ENCODE results near the gene SH3GL2.

Gene SH3GL2

GRCh38 chr9:17665450-17665849, 86.6 kb downstream of the SH3GL2 start:
- DNase-seq, result no peak

GRCh38 chr9:17669206-17669605, 90.3 kb downstream of the SH3GL2 start:
- DNase-seq, result no peak

GRCh38 chr9:17682684-17683083, 103.8 kb downstream of the SH3GL2 start:
- no peak for DNase-seq

GRCh38 chr9:17688834-17689233, 110.0 kb downstream of the SH3GL2 start:
- DNase-seq, result no peak

- no peak for DNase-seq
Observed at GRCh38 chr9:17694336-17694735, 115.5 kb downstream of the SH3GL2 start.

GRCh38 chr9:17695482-17695881, 116.6 kb downstream of the SH3GL2 start:
- DNase-seq, result no peak

- DNase-seq, result no peak
Observed at GRCh38 chr9:17699615-17700330, 120.9 kb downstream of the SH3GL2 start.

- no peak for DNase-seq
Observed at GRCh38 chr9:17706347-17706746, 127.5 kb downstream of the SH3GL2 start.

GRCh38 chr9:17719053-17719452, 140.2 kb downstream of the SH3GL2 start:
- no peak for DNase-seq

- DNase-seq, result no peak
Observed at GRCh38 chr9:17721954-17722353, 143.1 kb downstream of the SH3GL2 start.

GRCh38 chr9:17723656-17724055, 144.8 kb downstream of the SH3GL2 start:
- no peak for DNase-seq

GRCh38 chr9:17725399-17726010, 146.6 kb downstream of the SH3GL2 start:
- DNase-seq, result no peak

GRCh38 chr9:17726298-17726697, 147.4 kb downstream of the SH3GL2 start:
- DNase-seq, result no peak

GRCh38 chr9:17730899-17731298, 152.0 kb downstream of the SH3GL2 start:
- DNase-seq, result no peak

GRCh38 chr9:17731308-17731707, 152.4 kb downstream of the SH3GL2 start:
- no peak for DNase-seq

GRCh38 chr9:17734674-17735073, 155.8 kb downstream of the SH3GL2 start:
- DNase-seq, result no peak

GRCh38 chr9:17735859-17736258, 157.0 kb downstream of the SH3GL2 start:
- DNase-seq, result no peak

- DNase-seq, result no peak
Observed at GRCh38 chr9:17739022-17739421, 160.2 kb downstream of the SH3GL2 start.

- DNase-seq, result no peak
Observed at GRCh38 chr9:17739736-17740135, 160.9 kb downstream of the SH3GL2 start.

GRCh38 chr9:17742067-17742466, 163.2 kb downstream of the SH3GL2 start:
- peak; percentile 18 for DNase-seq

- no peak for DNase-seq
Observed at GRCh38 chr9:17744786-17745185, 165.9 kb downstream of the SH3GL2 start.

- DNase-seq, result no peak
Observed at GRCh38 chr9:17750269-17750668, 171.4 kb downstream of the SH3GL2 start.

- no peak for DNase-seq
Observed at GRCh38 chr9:17751486-17751885, 172.6 kb downstream of the SH3GL2 start.

- no peak for DNase-seq
Observed at GRCh38 chr9:17752021-17752420, 173.2 kb downstream of the SH3GL2 start.

- peak; percentile 25 for DNase-seq
Observed at GRCh38 chr9:17757816-17758215, 178.9 kb downstream of the SH3GL2 start.
